ENCODE data around the gene ATP1A4. TPM values are rescaled to one million over a fixed set of nuclear protein-coding genes. Genes with fewer than 3 reads are reported as not detected.

The ATP1A4 gene
- total RNA-seq, 2 experiments from 2014 or later: not detected

DNA sequence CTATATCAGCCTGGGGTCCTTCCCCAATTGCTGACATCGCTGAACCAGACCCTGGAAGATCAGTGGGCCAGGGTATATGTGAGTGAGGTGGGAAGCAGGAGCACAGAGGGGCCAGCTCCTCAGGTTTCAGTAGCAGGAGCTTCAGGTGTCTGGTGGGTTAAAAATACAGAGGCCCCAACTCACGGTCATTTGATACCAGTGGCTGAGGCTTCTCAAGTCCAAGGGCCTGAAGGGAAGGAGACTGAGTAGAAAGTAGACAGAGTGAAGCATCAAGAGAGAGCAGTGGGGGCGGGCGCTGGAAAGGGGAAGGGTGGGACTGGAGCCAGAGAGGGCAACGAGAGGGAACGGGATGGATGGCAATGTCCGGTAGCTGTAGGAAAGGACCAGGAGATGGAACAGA lies 36.9 kb downstream of the ATP1A4 start:
- no peak for DNase-seq
- intact Hi-C loops (cut with micrococcal nuclease): no loop called here
- Mint-ChIP-seq H3K9me3 (no peaks in the 10 kb centered on the region), H3K36me3 (no peaks in the 10 kb centered on the region), H3K27ac (no peak overlapping the region), H3K4me3 (no peak overlapping the region), H3K4me1 (ENCODE audit: low read depth) (no peaks in the 10 kb centered on the region), H3K27me3 (peaks cover 2% of the 10 kb centered on the region)
- CTCF ChIA-PET: interaction anchor here (6.0 kb wide), 1 partner anchor 63 kb away, joined by 57 read pairs; no protein-coding TSS in a partner anchor
- POLR2A ChIA-PET: no interaction called here

DNA sequence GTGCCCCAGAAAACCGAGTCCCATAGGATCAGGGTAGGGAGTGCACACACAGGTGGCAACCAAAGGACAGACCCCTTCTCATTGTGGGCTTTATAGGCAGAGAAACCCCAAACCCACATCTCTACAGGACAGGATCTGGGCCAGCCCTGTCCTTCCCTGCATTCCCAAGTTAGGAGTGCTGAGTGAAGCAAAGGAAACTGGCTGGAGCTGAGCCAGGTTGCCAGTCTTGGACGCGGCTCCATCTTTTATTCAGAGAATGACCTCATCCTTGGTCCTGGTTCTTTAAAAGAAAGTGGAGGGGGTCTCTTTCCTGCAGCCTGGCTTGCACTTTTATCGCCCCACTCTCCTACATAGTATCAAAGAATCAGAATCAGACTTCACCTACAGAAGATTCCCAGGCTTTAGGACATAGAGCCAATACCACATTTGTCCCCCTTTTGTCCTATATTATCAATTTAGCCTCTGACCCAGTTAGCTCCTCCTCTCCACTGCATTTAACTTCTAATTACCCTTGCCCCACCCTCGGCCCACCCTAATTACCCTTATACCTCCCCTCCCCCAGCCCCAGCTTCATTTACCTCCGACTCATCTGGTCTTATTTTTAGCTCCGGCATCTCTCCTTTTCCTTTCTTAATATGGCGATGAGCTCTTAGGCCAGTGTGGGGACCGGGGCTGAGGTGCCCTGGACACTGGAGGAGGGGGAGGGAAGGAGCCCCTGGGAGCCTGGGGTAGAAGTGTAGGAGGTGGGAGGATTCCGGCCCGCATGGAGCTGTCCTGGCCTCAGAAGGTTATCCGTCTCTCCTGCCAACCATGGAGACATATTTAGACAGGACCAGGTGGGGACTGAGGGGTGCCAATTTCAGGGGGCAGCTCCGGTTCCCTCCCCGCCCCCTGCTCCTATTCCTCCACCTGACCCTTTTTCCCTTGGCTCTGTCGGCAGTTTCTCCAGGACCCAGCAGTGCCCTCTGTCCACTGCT lies 38.5 kb downstream of the ATP1A4 start, which contains the start of gene CASQ1:
TSS of gene CASQ1 (plus strand) at position 927 of the 977 bp plus-strand sequence. CDS start 177 bp downstream, outside the sequence.
- CTCF ChIA-PET: interaction anchor here (1.0 to 6.0 kb wide), 6 partner anchors 10 to 187 kb away, joined by 3 to 156 read pairs (median 6); no protein-coding TSS in a partner anchor
- POLR2A ChIA-PET: no interaction called here
- Mint-ChIP-seq H3K4me3 (no peak within 1 kb of the TSS), H3K27me3 (peaks cover 2% of the 10 kb centered on the region), H3K27ac (no peak within 1 kb of the TSS), H3K9me3 (no peaks in the 10 kb centered on the region), H3K36me3 (no peaks in the 10 kb centered on the region), H3K4me1 (ENCODE audit: low read depth) (no peaks in the 10 kb centered on the region)
- DNase-seq: no peak
- intact Hi-C loops (cut with micrococcal nuclease): no loop called here

DNA sequence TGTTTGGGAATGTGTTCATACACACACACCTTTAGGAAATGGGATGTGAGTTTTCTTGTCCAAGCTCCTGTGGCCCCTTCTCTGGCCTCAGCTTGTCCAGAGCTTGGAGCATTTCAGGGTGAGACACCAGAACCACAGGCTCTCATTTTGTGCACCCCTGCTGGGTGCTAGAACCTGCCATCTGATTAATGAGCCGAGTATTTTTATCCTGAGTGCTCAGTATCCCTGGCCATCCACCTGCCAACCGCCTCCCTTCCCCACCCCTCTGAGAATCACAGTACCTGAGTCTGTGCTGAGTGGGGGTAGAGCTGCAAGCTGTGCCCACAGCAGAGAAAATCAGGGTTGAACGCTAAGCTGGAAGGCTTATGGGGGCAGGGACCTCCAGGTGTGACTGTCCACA lies 40.4 kb downstream of the ATP1A4 start:
- no peaks in the 10 kb centered on the region for H3K4me1 Mint-ChIP-seq (ENCODE audit: low read depth)
- H3K27me3 Mint-ChIP-seq: peaks cover 2% of the 10 kb centered on the region
- H3K27ac Mint-ChIP-seq: no peak overlapping the region
- CTCF ChIA-PET: interaction anchor here (0.9 to 6.0 kb wide), 15 partner anchors 11 to 184 kb away, joined by 3 to 156 read pairs (median 5); no protein-coding TSS in a partner anchor
- POLR2A ChIA-PET: interaction anchor here (0.9 kb wide), 1 partner anchor 62 kb away, joined by 3 read pairs; no protein-coding TSS in a partner anchor
- intact Hi-C loops (cut with micrococcal nuclease): loop anchor here (2.0 kb wide), 2 partner anchors 71 to 91 kb away; partner anchors contain the start of gene DCAF8
- no peak for DNase-seq
- H3K9me3 Mint-ChIP-seq: no peaks in the 10 kb centered on the region
- no peaks in the 10 kb centered on the region for H3K36me3 Mint-ChIP-seq
- H3K4me3 Mint-ChIP-seq: no peak overlapping the region

DNA sequence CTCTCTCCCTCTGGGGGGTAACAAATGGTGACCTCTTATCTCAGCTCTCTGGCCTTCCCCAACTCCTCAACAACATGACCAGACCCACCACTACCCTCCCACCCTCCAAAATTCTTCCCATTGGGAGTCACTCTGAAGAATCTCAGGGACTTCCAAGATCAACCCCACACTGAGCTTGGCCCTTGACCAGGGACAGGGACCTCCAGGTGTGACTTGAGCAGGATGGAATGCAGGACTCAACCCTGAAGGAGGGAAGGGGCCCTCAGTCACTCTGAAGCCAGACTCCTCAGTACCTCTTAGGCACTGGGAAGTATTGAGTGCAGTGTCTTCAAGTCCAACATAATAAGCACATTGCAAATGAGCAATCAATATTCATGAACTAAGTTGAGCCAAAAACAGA lies 40.8 kb downstream of the ATP1A4 start:
- no peaks in the 10 kb centered on the region for H3K27me3 Mint-ChIP-seq
- no peaks in the 10 kb centered on the region for H3K4me1 Mint-ChIP-seq (ENCODE audit: low read depth)
- H3K27ac Mint-ChIP-seq: no peak overlapping the region
- intact Hi-C loops (cut with micrococcal nuclease): loop anchor here (2.0 kb wide), 2 partner anchors 71 to 91 kb away; partner anchors contain the start of gene DCAF8
- no peak for DNase-seq
- CTCF ChIA-PET: interaction anchor here (0.9 to 6.0 kb wide), 20 partner anchors 11 to 184 kb away, joined by 3 to 156 read pairs (median 5); no protein-coding TSS in a partner anchor
- H3K9me3 Mint-ChIP-seq: no peaks in the 10 kb centered on the region
- H3K4me3 Mint-ChIP-seq: no peak overlapping the region
- no peaks in the 10 kb centered on the region for H3K36me3 Mint-ChIP-seq
- POLR2A ChIA-PET: interaction anchor here (0.9 kb wide), 1 partner anchor 62 kb away, joined by 3 read pairs; no protein-coding TSS in a partner anchor

DNA sequence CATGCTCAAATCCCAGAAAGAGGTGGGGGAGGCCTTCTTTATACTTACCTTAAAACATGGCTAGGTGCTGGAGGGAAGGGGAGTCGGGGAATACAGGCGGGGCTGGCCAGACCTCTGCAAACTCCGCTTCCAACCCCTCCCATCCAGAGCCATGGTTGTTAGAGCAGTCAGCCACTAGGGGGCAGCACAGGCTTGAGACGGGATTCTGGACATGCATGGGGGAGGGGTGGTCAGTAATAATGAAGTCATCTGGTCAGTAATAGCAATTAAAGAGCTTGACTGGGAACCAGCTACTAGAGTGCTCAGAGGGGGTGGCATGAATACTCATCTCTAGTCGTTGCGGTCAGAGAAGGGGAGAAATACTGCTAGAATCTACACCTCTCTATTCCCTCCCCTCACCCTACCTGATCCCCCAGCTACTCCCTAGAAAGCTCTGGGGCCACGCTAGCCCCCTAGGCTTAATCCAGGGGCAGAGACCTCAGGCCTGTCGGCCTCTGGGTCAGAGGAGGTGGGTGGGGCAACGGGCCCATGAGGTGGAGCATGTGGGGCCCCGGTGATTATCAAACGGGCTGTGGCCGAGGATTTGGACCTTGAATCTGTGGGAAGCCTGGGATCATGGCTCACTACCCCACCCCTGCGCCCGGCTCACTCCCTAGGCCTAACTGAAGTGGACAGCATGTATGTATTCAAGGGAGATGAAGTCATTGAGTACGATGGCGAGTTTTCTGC lies 41.9 kb downstream of the ATP1A4 start:
- intact Hi-C loops (cut with micrococcal nuclease): loop anchor here (1.0 to 2.0 kb wide), 5 partner anchors 59 to 183 kb away; partner anchors contain the start of gene DCAF8
- H3K27me3 Mint-ChIP-seq: no peaks in the 10 kb centered on the region
- peak; percentile 86 for DNase-seq
- H3K4me3 Mint-ChIP-seq: no peak overlapping the region
- no peaks in the 10 kb centered on the region for H3K4me1 Mint-ChIP-seq (ENCODE audit: low read depth)
- no peaks in the 10 kb centered on the region for H3K9me3 Mint-ChIP-seq
- no peak overlapping the region for H3K27ac Mint-ChIP-seq
- CTCF ChIA-PET: interaction anchor here (0.6 to 6.0 kb wide), 27 partner anchors 10 to 186 kb away, joined by 3 to 156 read pairs (median 4); partner anchors contain the start of gene PEX19
- POLR2A ChIA-PET: interaction anchor here (0.7 to 1.1 kb wide), 2 partner anchors 50 to 98 kb away, joined by 3 read pairs; no protein-coding TSS in a partner anchor
- no peaks in the 10 kb centered on the region for H3K36me3 Mint-ChIP-seq

DNA sequence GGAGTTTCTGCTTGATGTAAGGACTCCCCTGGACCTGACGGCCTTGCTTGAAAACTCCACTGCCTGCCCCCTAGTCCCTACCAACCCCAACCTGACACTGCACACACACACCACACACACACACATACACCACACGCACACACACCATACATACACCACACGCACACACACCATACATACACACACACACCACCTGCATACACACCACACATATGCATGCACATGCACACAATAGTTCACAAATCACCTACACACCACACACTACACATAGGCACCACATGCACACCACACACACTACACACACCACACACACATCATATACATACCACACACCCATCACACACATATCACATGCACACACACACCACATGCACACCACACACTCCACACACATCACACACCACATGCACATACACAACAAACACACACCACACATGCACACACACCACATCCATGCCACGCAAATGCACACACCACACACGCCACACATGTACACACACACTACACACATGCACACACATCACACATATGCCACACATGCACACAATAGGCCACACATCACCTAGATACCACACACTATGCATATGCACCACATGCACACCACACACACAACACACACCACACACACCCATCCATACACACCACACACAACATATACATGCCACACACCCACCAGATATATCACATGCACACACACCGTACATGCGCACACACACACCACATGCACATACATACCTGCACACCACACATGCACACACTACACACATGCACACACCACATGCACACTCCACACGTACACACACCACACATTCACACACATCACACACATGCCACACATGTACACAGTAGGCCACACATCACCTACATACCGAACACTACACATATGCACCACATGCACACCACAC lies 42.7 kb downstream of the ATP1A4 start:
- H3K27me3 Mint-ChIP-seq: no peaks in the 10 kb centered on the region
- H3K36me3 Mint-ChIP-seq: no peaks in the 10 kb centered on the region
- H3K4me1 Mint-ChIP-seq (ENCODE audit: low read depth): no peaks in the 10 kb centered on the region
- intact Hi-C loops (cut with micrococcal nuclease): loop anchor here (1.0 to 2.0 kb wide), 5 partner anchors 58 to 182 kb away; partner anchors contain the start of gene DCAF8
- CTCF ChIA-PET: interaction anchor here (0.6 to 6.0 kb wide), 27 partner anchors 9 to 185 kb away, joined by 3 to 156 read pairs (median 5); partner anchors contain the start of gene PEX19
- no peaks in the 10 kb centered on the region for H3K9me3 Mint-ChIP-seq
- H3K4me3 Mint-ChIP-seq: no peak overlapping the region
- POLR2A ChIA-PET: interaction anchor here (0.7 to 1.1 kb wide), 2 partner anchors 49 to 97 kb away, joined by 3 read pairs; no protein-coding TSS in a partner anchor
- no peak for DNase-seq
- no peak overlapping the region for H3K27ac Mint-ChIP-seq

DNA sequence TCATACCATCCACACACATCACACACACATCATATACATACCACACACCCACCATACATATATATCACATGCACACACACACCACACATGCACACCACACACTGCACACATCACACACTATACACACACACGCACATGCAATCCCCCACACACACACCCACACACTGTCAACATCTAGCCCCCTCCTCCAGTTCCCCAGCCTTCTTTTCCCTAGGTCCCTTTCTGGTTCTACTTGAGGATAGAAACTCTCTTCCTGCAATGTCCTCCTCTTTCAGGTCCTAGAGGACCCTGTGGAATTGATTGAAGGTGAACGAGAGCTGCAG lies 43.3 kb downstream of the ATP1A4 start:
- DNase-seq: no peak
- H3K9me3 Mint-ChIP-seq: no peaks in the 10 kb centered on the region

DNA sequence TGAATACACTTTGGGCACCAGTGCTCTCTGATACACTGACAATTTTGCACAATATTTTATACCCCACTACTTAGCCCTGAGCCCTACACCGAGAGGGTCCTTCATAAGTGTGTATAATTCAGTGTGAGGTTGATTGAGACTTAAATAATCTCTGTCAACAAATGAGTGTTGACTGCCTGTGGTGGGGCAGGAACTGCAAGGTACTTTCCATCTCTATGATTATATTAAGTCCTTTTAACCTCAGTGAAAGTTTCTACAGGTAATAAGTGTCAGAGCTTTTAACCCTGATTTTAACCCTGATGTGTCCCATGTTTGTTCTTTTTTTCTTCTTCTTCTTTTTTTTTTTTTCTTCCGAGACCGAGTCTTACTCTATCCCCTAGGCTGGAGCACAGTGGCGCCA lies 44.7 kb downstream of the ATP1A4 start:
- DNase-seq: no peak
- H3K36me3 Mint-ChIP-seq: no peaks in the 10 kb centered on the region
- CTCF ChIA-PET: interaction anchor here (0.7 to 10.5 kb wide), 5 partner anchors 24 to 96 kb away, joined by 3 to 70 read pairs (median 5); no protein-coding TSS in a partner anchor
- H3K4me1 Mint-ChIP-seq (ENCODE audit: low read depth): no peaks in the 10 kb centered on the region
- intact Hi-C loops (cut with micrococcal nuclease): no loop called here
- no peaks in the 10 kb centered on the region for H3K27me3 Mint-ChIP-seq
- no peaks in the 10 kb centered on the region for H3K9me3 Mint-ChIP-seq
- POLR2A ChIA-PET: no interaction called here
- H3K27ac Mint-ChIP-seq: no peak overlapping the region
- H3K4me3 Mint-ChIP-seq: no peak overlapping the region

More for the DNA sequence above, 43.3 kb downstream of the ATP1A4 start:
- no peaks in the 10 kb centered on the region for H3K27me3 Mint-ChIP-seq
- no peak overlapping the region for H3K27ac Mint-ChIP-seq
- CTCF ChIA-PET: interaction anchor here (1.0 to 1.7 kb wide), 3 partner anchors 57 to 182 kb away, joined by 3 to 20 read pairs (median 5); no protein-coding TSS in a partner anchor
- H3K36me3 Mint-ChIP-seq: no peaks in the 10 kb centered on the region
- POLR2A ChIA-PET: no interaction called here
- H3K4me3 Mint-ChIP-seq: no peak overlapping the region
- intact Hi-C loops (cut with micrococcal nuclease): no loop called here
- no peaks in the 10 kb centered on the region for H3K4me1 Mint-ChIP-seq (ENCODE audit: low read depth)

DNA sequence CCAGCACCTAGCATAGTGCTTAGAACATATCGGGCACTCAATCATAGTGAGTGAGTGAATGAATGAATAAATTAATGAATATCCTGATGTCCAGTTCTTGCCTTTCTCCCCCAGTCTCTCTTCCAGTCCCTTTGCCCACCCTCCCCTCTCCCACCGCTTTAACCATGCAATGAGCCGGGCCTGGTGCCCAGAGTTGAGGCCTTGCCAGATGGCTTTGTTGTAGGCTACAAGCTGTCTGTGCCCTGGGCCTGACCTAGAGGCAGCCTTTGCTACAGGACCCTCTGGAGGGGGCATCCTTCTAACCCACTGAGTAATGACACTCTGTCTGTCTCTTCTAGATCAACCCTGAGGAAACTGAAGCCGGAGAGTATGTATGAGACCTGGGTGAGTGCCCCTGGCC lies 45.8 kb downstream of the ATP1A4 start:
- POLR2A ChIA-PET: no interaction called here
- CTCF ChIA-PET: interaction anchor here (10.5 kb wide), 1 partner anchor 94 kb away, joined by 70 read pairs; no protein-coding TSS in a partner anchor
- intact Hi-C loops (cut with micrococcal nuclease): no loop called here
- DNase-seq: no peak
- no peaks in the 10 kb centered on the region for H3K27me3 Mint-ChIP-seq
- no peaks in the 10 kb centered on the region for H3K4me1 Mint-ChIP-seq (ENCODE audit: low read depth)
- no peaks in the 10 kb centered on the region for H3K9me3 Mint-ChIP-seq
- no peaks in the 10 kb centered on the region for H3K36me3 Mint-ChIP-seq
- no peak overlapping the region for H3K27ac Mint-ChIP-seq
- H3K4me3 Mint-ChIP-seq: no peak overlapping the region

DNA sequence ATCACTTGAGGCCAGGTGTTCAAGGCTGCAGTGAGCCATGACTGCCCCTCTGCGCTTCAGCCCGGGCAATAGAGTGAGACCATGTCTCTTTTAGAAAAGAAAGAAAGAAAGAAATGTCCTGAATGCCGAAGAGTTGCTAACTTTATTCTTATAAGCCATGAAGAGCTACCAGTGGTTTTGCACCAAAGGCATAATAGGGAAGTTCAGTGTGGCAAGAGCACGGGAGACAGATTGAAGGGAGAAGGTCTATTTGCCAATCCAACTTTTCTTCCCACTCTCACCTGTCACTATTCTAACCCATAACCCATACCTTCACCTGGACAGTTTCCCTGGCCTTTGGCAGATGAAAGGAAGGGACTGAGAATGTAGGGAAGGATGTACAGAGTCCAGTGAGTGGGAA lies 49.4 kb downstream of the ATP1A4 start:
- H3K27ac Mint-ChIP-seq: no peak overlapping the region
- H3K9me3 Mint-ChIP-seq: no peaks in the 10 kb centered on the region
- POLR2A ChIA-PET: no interaction called here
- peaks cover 11% of the 10 kb centered on the region for H3K4me1 Mint-ChIP-seq (ENCODE audit: low read depth)
- H3K36me3 Mint-ChIP-seq: no peaks in the 10 kb centered on the region
- no peak overlapping the region for H3K4me3 Mint-ChIP-seq
- intact Hi-C loops (cut with micrococcal nuclease): no loop called here
- DNase-seq: no peak
- CTCF ChIA-PET: interaction anchor here (0.7 to 10.5 kb wide), 4 partner anchors 8 to 176 kb away, joined by 3 to 70 read pairs (median 29); no protein-coding TSS in a partner anchor
- H3K27me3 Mint-ChIP-seq: no peaks in the 10 kb centered on the region

All from activated CD4-positive, alpha-beta memory T cell treated with anti-CD3 and anti-CD28 coated beads for 36 hours (primary cell).